ENCODE results near the gene ARMC2.
"Not testable (repeated sequence)": the region's sequence is repeated elsewhere in the genome, so short reads cannot be mapped to it uniquely, and the experiment has no call there.

Gene ARMC2

GRCh38 chr6:108958900-108959770 is 110.9 kb downstream of the ARMC2 start:
- no peak for TF ChIP-seq JUND (IDR thresholded peaks at IDR 0.05; ENCODE audit: low read depth)
- in situ Hi-C loops (cut with HindIII; ENCODE audit: low pct_unique_long_range_greater_than_20kb, low sequenced_read_pairs): no loop called here
- DNase-seq (ENCODE audit: low read depth in 1 of 2, low spot score in 1 of 2): no peak

GRCh38 chr6:108959972-108960582 is 111.9 kb downstream of the ARMC2 start:
- in situ Hi-C loops (cut with HindIII; ENCODE audit: low pct_unique_long_range_greater_than_20kb, low sequenced_read_pairs): no loop called here
- TF ChIP-seq JUND (IDR thresholded peaks at IDR 0.05; ENCODE audit: low read depth): no peak
- no peak for DNase-seq (ENCODE audit: low read depth in 1 of 2, low spot score in 1 of 2)

GRCh38 chr6:108960601-108961000 is 112.4 kb downstream of the ARMC2 start:
- in situ Hi-C loops (cut with HindIII; ENCODE audit: low pct_unique_long_range_greater_than_20kb, low sequenced_read_pairs): no loop called here
- no peak for DNase-seq (ENCODE audit: low read depth in 1 of 2, low spot score in 1 of 2)
- TF ChIP-seq JUND (IDR thresholded peaks at IDR 0.05; ENCODE audit: low read depth): no peak

- no peak for TF ChIP-seq JUND (IDR thresholded peaks at IDR 0.05; ENCODE audit: low read depth)
- no peak for DNase-seq (ENCODE audit: low read depth in 1 of 2, low spot score in 1 of 2)
These were observed 112.9 kb downstream of the ARMC2 start for GRCh38 chr6:108961077-108961476.

GRCh38 chr6:108961985-108962384 is 113.8 kb downstream of the ARMC2 start:
- TF ChIP-seq JUND (IDR thresholded peaks at IDR 0.05; ENCODE audit: low read depth): no peak
- DNase-seq (ENCODE audit: low read depth in 1 of 2, low spot score in 1 of 2): no peak
- in situ Hi-C loops (cut with HindIII; ENCODE audit: low pct_unique_long_range_greater_than_20kb, low sequenced_read_pairs): no loop called here

More at GRCh38 chr6:108961077-108961476, 112.9 kb downstream of the ARMC2 start:
- in situ Hi-C loops (cut with HindIII; ENCODE audit: low pct_unique_long_range_greater_than_20kb, low sequenced_read_pairs): no loop called here

- in situ Hi-C loops (cut with HindIII; ENCODE audit: low pct_unique_long_range_greater_than_20kb, low sequenced_read_pairs): no loop called here
- no peak for TF ChIP-seq JUND (IDR thresholded peaks at IDR 0.05; ENCODE audit: low read depth)
- no peak for DNase-seq (ENCODE audit: low read depth in 1 of 2, low spot score in 1 of 2)
These were observed 118.0 kb downstream of the ARMC2 start for GRCh38 chr6:108966251-108966650.

- peak in 1 of 2 experiments; percentile 5 for DNase-seq (ENCODE audit: low read depth in 1 of 2, low spot score in 1 of 2)
- TF ChIP-seq JUND (IDR thresholded peaks at IDR 0.05; ENCODE audit: low read depth): no peak
- in situ Hi-C loops (cut with HindIII; ENCODE audit: low pct_unique_long_range_greater_than_20kb, low sequenced_read_pairs): no loop called here
These were observed 118.9 kb downstream of the ARMC2 start for GRCh38 chr6:108966855-108967755.

GRCh38 chr6:108968325-108969316 is 120.4 kb downstream of the ARMC2 start:
- no peak for TF ChIP-seq JUND (IDR thresholded peaks at IDR 0.05; ENCODE audit: low read depth)
- in situ Hi-C loops (cut with HindIII; ENCODE audit: low pct_unique_long_range_greater_than_20kb, low sequenced_read_pairs): no loop called here

GRCh38 chr6:108969776-108970175 is 121.6 kb downstream of the ARMC2 start:
- in situ Hi-C loops (cut with HindIII; ENCODE audit: low pct_unique_long_range_greater_than_20kb, low sequenced_read_pairs): no loop called here

More at GRCh38 chr6:108968325-108969316, 120.4 kb downstream of the ARMC2 start:
- DNase-seq (ENCODE audit: low read depth in 1 of 2, low spot score in 1 of 2): no peak

GRCh38 chr6:108974201-108974600 is 126.0 kb downstream of the ARMC2 start:
- TF ChIP-seq JUND (IDR thresholded peaks at IDR 0.05; ENCODE audit: low read depth): no peak
- in situ Hi-C loops (cut with HindIII; ENCODE audit: low pct_unique_long_range_greater_than_20kb, low sequenced_read_pairs): no loop called here
- DNase-seq (ENCODE audit: low read depth in 1 of 2, low spot score in 1 of 2): no peak

More at GRCh38 chr6:108969776-108970175, 121.6 kb downstream of the ARMC2 start:
- no peak for TF ChIP-seq JUND (IDR thresholded peaks at IDR 0.05; ENCODE audit: low read depth)
- no peak for DNase-seq (ENCODE audit: low read depth in 1 of 2, low spot score in 1 of 2)

GRCh38 chr6:108978638-108979037 is 130.4 kb downstream of the ARMC2 start:
- DNase-seq (ENCODE audit: low read depth in 1 of 2, low spot score in 1 of 2); in situ Hi-C loops (cut with HindIII; ENCODE audit: low pct_unique_long_range_greater_than_20kb, low sequenced_read_pairs): not testable (repeated sequence)

All from T47D (cell line).